H9 (cell line): ENCODE data around the gene ATF4. TPM values are rescaled to one million over a fixed set of nuclear protein-coding genes. Genes with fewer than 3 reads are reported as not detected.

Source experiments
- DNase-seq: peaks from one replicate; pipeline ENCODE4 v3.0.0-alpha.2; 2017
- H2AFZ ChIP-seq: one replicate; pipeline ENCODE4 v1.6.1; 2013; ENCODE audit warnings: mild to moderate bottlenecking, low read length, control low read depth, moderate library complexity
- H2AK5ac ChIP-seq: 2 replicates; pipeline ENCODE4 v1.6.1; 2013; ENCODE audit warnings: low read length, control low read depth, mixed read lengths; ENCODE audit not compliant: insufficient read length
- H2BK120ac ChIP-seq: one replicate; pipeline ENCODE4 v1.6.1; 2013; ENCODE audit warnings: low read depth, mild to moderate bottlenecking, low read length, control low read depth, inconsistent platforms; ENCODE audit not compliant: poor library complexity, severe bottlenecking
- H2BK12ac ChIP-seq: 2 replicates; pipeline ENCODE4 v1.6.1; 2013; ENCODE audit warnings: low read length, control low read depth, mixed read lengths, low read depth; ENCODE audit not compliant: insufficient read length
- H2BK15ac ChIP-seq: 2 replicates; pipeline ENCODE4 v1.6.1; 2013; ENCODE audit warnings: low read depth, low read length, control low read depth
- H2BK20ac ChIP-seq: one replicate; pipeline ENCODE4 v1.6.1; 2013; ENCODE audit warnings: low read depth, mild to moderate bottlenecking, low read length, control low read depth, inconsistent platforms; ENCODE audit not compliant: poor library complexity, severe bottlenecking
- H2BK5ac ChIP-seq: 2 replicates; pipeline ENCODE4 v1.6.1; 2013; ENCODE audit warnings: low read length, control low read depth, mixed read lengths; ENCODE audit not compliant: insufficient read length
- H3K14ac ChIP-seq: 2 replicates; pipeline ENCODE4 v1.6.1; 2013; ENCODE audit warnings: low read length, control low read depth; ENCODE audit not compliant: insufficient read depth
- H3K18ac ChIP-seq: 2 replicates; pipeline ENCODE4 v1.6.1; 2013; ENCODE audit warnings: low read depth, mild to moderate bottlenecking, mixed read lengths, low read length, control low read depth; ENCODE audit not compliant: insufficient read length
- H3K23ac ChIP-seq: 2 replicates; pipeline ENCODE4 v1.6.1; 2013; ENCODE audit warnings: low read length, control low read depth, mixed read lengths, low read depth; ENCODE audit not compliant: insufficient read length
- H3K23me2 ChIP-seq: 2 replicates; pipeline ENCODE4 v1.6.1; 2013; ENCODE audit warnings: low read depth, mild to moderate bottlenecking, mixed read lengths, low read length, control low read depth; ENCODE audit not compliant: insufficient read length, poor library complexity, severe bottlenecking
- H3K27ac ChIP-seq: 2 replicates; pipeline ENCODE4 v1.5.1; 2013; ENCODE audit warnings: low read length, control low read depth, mixed read lengths, low read depth; ENCODE audit not compliant: insufficient read length
- H3K27me3 ChIP-seq: 2 replicates; pipeline ENCODE4 v1.6.1; 2013; ENCODE audit warnings: low read length, control low read depth, inconsistent platforms; ENCODE audit not compliant: insufficient read depth
- H3K4ac ChIP-seq: 2 replicates; pipeline ENCODE4 v1.6.1; 2013; ENCODE audit warnings: low read depth, mild to moderate bottlenecking, control low read depth, inconsistent platforms, low read length, moderate library complexity
- H3K4me1 ChIP-seq: 2 replicates; pipeline ENCODE4 v1.6.1; 2013; ENCODE audit warnings: low read length, control low read depth, inconsistent platforms; ENCODE audit not compliant: insufficient read depth
- H3K4me2 ChIP-seq: 2 replicates; pipeline ENCODE4 v1.6.1; 2013; ENCODE audit warnings: low read length, control low read depth, mixed read lengths; ENCODE audit not compliant: insufficient read length, insufficient read depth
- H3K56ac ChIP-seq: 2 replicates; pipeline ENCODE4 v1.6.1; 2013; ENCODE audit warnings: low read depth, mild to moderate bottlenecking, mixed read lengths, low read length, control low read depth; ENCODE audit not compliant: insufficient read length
- H3K79me1 ChIP-seq: 2 replicates; pipeline ENCODE4 v1.6.1; 2013; ENCODE audit warnings: low read depth, mild to moderate bottlenecking, moderate library complexity, low read length, control low read depth, inconsistent platforms; ENCODE audit not compliant: insufficient read depth, poor library complexity, severe bottlenecking
- H3K79me2 ChIP-seq: 2 replicates; pipeline ENCODE4 v1.6.1; 2013; ENCODE audit warnings: low read length, control low read depth, inconsistent platforms; ENCODE audit not compliant: insufficient read depth
- H3K9ac ChIP-seq: 2 replicates; pipeline ENCODE4 v1.6.1; 2013; ENCODE audit warnings: low read length, control low read depth, mixed read lengths; ENCODE audit not compliant: insufficient read length; ENCODE audit errors: extremely low read depth
- H3K9me3 ChIP-seq: one replicate; pipeline ENCODE4 v1.6.1; 2013; ENCODE audit warnings: low read depth, low read length, inconsistent platforms; ENCODE audit not compliant: control insufficient read depth
- H3T11ph ChIP-seq: one replicate; pipeline ENCODE4 v1.6.1; 2013; ENCODE audit warnings: mild to moderate bottlenecking, low read length, control low read depth, inconsistent platforms
- H4K20me1 ChIP-seq: one replicate; pipeline ENCODE4 v1.6.1; 2013; ENCODE audit not compliant: control insufficient read depth, insufficient read length, insufficient read depth
- H4K5ac ChIP-seq: 2 replicates; pipeline ENCODE4 v1.6.1; 2013; ENCODE audit warnings: low read depth, mild to moderate bottlenecking, mixed read lengths, low read length, control low read depth; ENCODE audit not compliant: insufficient read length
- H4K8ac ChIP-seq: replicated peaks from 2 replicates; pipeline ENCODE4 v1.6.1; 2013; ENCODE audit warnings: low read length, control low read depth, mixed read lengths, low read depth; ENCODE audit not compliant: insufficient read length
- H4K91ac ChIP-seq: 2 replicates; pipeline ENCODE4 v1.6.1; 2013; ENCODE audit warnings: low read depth, mild to moderate bottlenecking, moderate library complexity, mixed read lengths, low read length, control low read depth; ENCODE audit not compliant: insufficient read length
- H3K27ac Mint-ChIP-seq, 3 experiments: 2 replicates in 2 of 3; 3 replicates in 1 of 3; pipeline ENCODE4 v1.8.0; 2020 to 2021; ENCODE audit warnings: mixed read lengths in 3 of 3, mild to moderate bottlenecking in 1 of 3, moderate library complexity in 1 of 3
- H3K27me3 Mint-ChIP-seq: 2 replicates; pipeline ENCODE4 v1.8.0; 2021; ENCODE audit warnings: low read depth, mild to moderate bottlenecking, moderate library complexity, mixed read lengths
- H3K36me3 Mint-ChIP-seq, 3 experiments: 2 replicates in 2 of 3; 3 replicates in 1 of 3; pipeline ENCODE4 v1.8.0; 2020 to 2021; ENCODE audit warnings: low read depth in 3 of 3, mixed read lengths in 3 of 3; ENCODE audit not compliant: insufficient read depth in 1 of 3
- H3K4me1 Mint-ChIP-seq, 2 experiments: 2 replicates each; pipeline ENCODE4 v1.8.0; 2020; ENCODE audit warnings: mixed read lengths in 2 of 2
- H3K4me3 Mint-ChIP-seq, 2 experiments: 2 replicates in 1 of 2; 3 replicates in 1 of 2; pipeline ENCODE4 v1.8.0; 2020 to 2021; ENCODE audit warnings: mild to moderate bottlenecking in 2 of 2, mixed read lengths in 2 of 2, moderate library complexity in 1 of 2
- H3K9me3 Mint-ChIP-seq, 2 experiments: 2 replicates in 1 of 2; 3 replicates in 1 of 2; pipeline ENCODE4 v1.8.0; 2020; ENCODE audit warnings: mild to moderate bottlenecking in 2 of 2, mixed read lengths in 2 of 2, moderate library complexity in 1 of 2
- WGBS: extraction: QIAGEN DNeasy Blood & Tissue Kit; methylation state at CpG from one replicate; pipeline ENCODE4 v1.1.7; 2013; ENCODE audit warnings: missing lambda C conversion rate, low lambda C conversion rate, mixed read lengths; ENCODE audit not compliant: insufficient read length; ENCODE audit errors: extremely low coverage; 5-methylcytosine and 5-hydroxymethylcytosine counted together
- total RNA-seq: library from RNA; stranded (reverse); gene quantifications from 2 replicates; pipeline ENCODE4 v1.2.1, GENCODE V29; 2021
- TF ChIP-seq, protein P1 (sequence below): fragments of 200-600 bp; sonication (generic); conservative IDR thresholded peaks from 3 replicates; pipeline ENCODE4 v1.8.0; 2021; ENCODE audit warnings: antibody characterized with exemption, mild to moderate bottlenecking

Gene ATF4
- total RNA-seq, 1 experiment from 2014 or later: 455 TPM

DNA sequence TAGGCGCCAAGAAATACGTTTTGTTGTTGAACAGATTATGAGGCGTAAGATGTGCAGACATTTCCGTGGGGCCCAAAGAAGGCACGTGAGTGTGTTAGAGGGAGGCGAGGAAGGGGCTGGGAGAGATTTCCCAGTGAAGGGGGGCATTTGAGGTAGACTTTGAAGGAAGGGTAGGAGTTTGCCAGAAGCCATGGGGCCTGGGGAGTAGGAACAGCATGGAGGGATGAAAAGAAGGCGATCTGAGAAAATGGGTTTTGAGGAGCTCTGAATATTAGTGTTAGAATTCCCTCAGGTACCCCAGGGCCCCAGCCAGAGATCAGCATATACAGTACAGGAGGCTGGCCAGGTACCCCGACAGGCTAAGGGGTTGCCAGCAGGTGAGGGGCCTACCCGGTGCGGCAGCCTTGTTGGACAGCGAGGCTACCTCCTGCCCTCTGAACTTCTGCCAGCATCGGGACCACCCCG, 18.7 kb upstream of the ATF4 start:
- H3K4ac ChIP-seq: no peak overlapping the region
- H3K14ac ChIP-seq: no peak overlapping the region
- H3K27ac Mint-ChIP-seq: no peak overlapping the region
- H3K27me3 ChIP-seq: peaks cover 13% of the 10 kb centered on the region
- no peak overlapping the region for H4K91ac ChIP-seq
- peak overlapping the region; percentile 68 for H3K4me2 ChIP-seq
- peaks cover 5% of the 10 kb centered on the region for H4K20me1 ChIP-seq
- no peak overlapping the region for H2BK120ac ChIP-seq
- no peak overlapping the region for H4K8ac ChIP-seq
- no peak overlapping the region for H3K9ac ChIP-seq
- peak overlapping the region; percentile 87 to 98 for H3K4me3 Mint-ChIP-seq
- no peak overlapping the region for H2BK12ac ChIP-seq
- H3K79me2 ChIP-seq: no peaks in the 10 kb centered on the region
- no peak overlapping the region for H2BK15ac ChIP-seq
- no peak overlapping the region for H3K18ac ChIP-seq
- peaks cover 10 to 14% of the 10 kb centered on the region in 2 experiments for H3K4me1 Mint-ChIP-seq
- no peak overlapping the region for H2AFZ ChIP-seq
- H3K9me3 ChIP-seq: no peaks in the 10 kb centered on the region
- H2BK5ac ChIP-seq: no peak overlapping the region
- no peak overlapping the region for H3T11ph ChIP-seq
- no peak for DNase-seq
- H2AK5ac ChIP-seq: no peak overlapping the region
- no CpG with 5 or more reads among the region's 13 CpGs for WGBS
- H3K36me3 Mint-ChIP-seq: peaks cover 26 to 34% (median 30%) of the 10 kb centered on the region in 3 experiments; a peak in 6 of 7 replicates
- no peak overlapping the region for H2BK20ac ChIP-seq
- H3K9me3 Mint-ChIP-seq: no peaks in the 10 kb centered on the region
- no peaks in the 10 kb centered on the region for H3K79me1 ChIP-seq
- no peak overlapping the region for H4K5ac ChIP-seq
- no peak overlapping the region for H3K27ac ChIP-seq
- no peaks in the 10 kb centered on the region; the same call in 1 of the 2 replicates for H3K4me1 ChIP-seq
- H3K23ac ChIP-seq: no peak overlapping the region
- H3K56ac ChIP-seq: no peak overlapping the region
- peaks cover 8% of the 10 kb centered on the region for H3K23me2 ChIP-seq
- TF ChIP-seq, protein P1, sequence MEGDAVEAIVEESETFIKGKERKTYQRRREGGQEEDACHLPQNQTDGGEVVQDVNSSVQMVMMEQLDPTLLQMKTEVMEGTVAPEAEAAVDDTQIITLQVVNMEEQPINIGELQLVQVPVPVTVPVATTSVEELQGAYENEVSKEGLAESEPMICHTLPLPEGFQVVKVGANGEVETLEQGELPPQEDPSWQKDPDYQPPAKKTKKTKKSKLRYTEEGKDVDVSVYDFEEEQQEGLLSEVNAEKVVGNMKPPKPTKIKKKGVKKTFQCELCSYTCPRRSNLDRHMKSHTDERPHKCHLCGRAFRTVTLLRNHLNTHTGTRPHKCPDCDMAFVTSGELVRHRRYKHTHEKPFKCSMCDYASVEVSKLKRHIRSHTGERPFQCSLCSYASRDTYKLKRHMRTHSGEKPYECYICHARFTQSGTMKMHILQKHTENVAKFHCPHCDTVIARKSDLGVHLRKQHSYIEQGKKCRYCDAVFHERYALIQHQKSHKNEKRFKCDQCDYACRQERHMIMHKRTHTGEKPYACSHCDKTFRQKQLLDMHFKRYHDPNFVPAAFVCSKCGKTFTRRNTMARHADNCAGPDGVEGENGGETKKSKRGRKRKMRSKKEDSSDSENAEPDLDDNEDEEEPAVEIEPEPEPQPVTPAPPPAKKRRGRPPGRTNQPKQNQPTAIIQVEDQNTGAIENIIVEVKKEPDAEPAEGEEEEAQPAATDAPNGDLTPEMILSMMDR: no peak
- peaks cover 88% of the 10 kb centered on the region for H3K27me3 Mint-ChIP-seq
